HG03280 (cell line): ENCODE results near the gene PLCH2.

Experiments
- ATAC-seq: cut with Tn5 transposase; IDR thresholded peaks from one replicate; pipeline ENCODE4 v1.9.1; 2021; ENCODE audit warnings: mild to moderate bottlenecking, moderate library complexity; ENCODE audit not compliant: unreplicated experiment

PLCH2 gene

DNA sequence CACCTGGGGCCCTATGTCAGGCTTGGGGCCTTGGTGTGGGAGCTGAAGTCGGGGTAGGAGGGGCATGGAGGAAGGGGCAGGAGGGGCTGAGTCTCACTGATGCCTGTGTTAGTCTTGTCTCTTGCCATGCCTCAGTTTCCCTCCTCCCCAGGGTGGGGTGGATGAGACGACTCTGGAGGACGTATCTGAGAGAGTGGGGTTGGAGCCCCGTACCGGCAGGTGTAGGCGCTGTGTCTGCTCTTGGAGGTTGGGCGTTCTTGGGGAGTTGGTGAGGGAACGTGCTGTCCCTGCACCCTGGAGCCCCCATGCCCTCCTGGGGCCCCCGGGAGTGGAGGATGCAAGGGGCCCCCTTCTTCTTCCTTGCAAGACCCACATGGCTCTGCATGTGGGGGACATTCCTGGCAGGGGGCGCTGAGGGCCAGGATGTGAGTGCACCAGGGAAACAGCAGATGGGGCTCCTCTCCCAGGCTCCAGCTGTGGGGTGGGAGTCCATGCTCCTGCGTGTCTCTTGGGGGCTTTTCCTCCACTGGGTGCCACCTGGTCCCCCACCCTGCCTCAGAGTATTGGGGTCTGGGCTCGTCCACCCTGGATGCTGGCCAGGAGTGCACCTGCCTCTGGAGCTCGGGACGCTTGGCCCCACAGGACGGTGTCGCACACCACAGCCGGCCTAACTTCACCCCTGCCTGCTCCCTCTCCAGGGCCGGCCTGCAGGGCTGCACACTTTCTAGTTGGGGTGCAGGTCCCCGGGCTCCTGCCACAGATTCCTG, 78.7 kb downstream of the PLCH2 start:
- ATAC-seq, result no peak
